ENCODE measurements around the gene TIMP1. TPM values are rescaled to one million over a fixed set of nuclear protein-coding genes. Genes with fewer than 3 reads are reported as not detected.

TIMP1 gene
- total RNA-seq (2016; rRNA removed; fragmentation: Illumina TruSeq; extraction: Trizol) (8.2 and 12.3 TPM in 2 replicates), polyA plus RNA-seq (2011; rRNA removed) (45.8 and 51.0 TPM in 2 replicates), polyA minus RNA-seq (2011; rRNA and poly(A)+ RNA removed; ENCODE audit: low replicate concordance) (137 and 721 TPM in 2 replicates), Bru-seq, nascent RNA (percentile 46 among the genes with signal in this experiment), BruChase-seq, experiment 1, labeled RNA remaining after a 6-hour chase (percentile 55 among the genes with signal in this experiment), BruChase-seq, experiment 2, labeled RNA remaining after a 2-hour chase (percentile 44 among the genes with signal in this experiment)
- 7.5 and 7.6 TPM in 2 replicates for total RNA-seq (2016; cell fraction: cytosol; rRNA removed; fragmentation: Illumina TruSeq; extraction: Trizol; ENCODE audit: low read depth)
- 5.4 and 11.4 TPM in 2 replicates for total RNA-seq (2016; cell fraction: insoluble cytoplasmic fraction; rRNA removed; fragmentation: Illumina TruSeq; extraction: Trizol)
- 6.6 and 6.7 TPM in 2 replicates for total RNA-seq (2016; cell fraction: membrane; rRNA removed; fragmentation: Illumina TruSeq; extraction: Trizol)
- 13.9 and 15.2 TPM in 2 replicates for total RNA-seq (2016; cell fraction: nucleus; rRNA removed; fragmentation: Illumina TruSeq; extraction: Trizol)
- polyA plus RNA-seq (2011; cell fraction: cytosol; rRNA removed) = 45.7 and 69.7 TPM in 2 replicates
- polyA plus RNA-seq (2011; cell fraction: nucleus; rRNA removed) = 15.0 and 23.0 TPM in 2 replicates
- 12.6 and 21.9 TPM in 2 replicates for polyA plus RNA-seq (2012)
- 20.5 and 24.5 TPM in 2 replicates for polyA plus RNA-seq (2016; cell fraction: cytosol; fragmentation: Illumina TruSeq; extraction: Trizol; ENCODE audit: low read depth)
- polyA plus RNA-seq (2016; cell fraction: insoluble cytoplasmic fraction; fragmentation: Illumina TruSeq; extraction: Trizol; ENCODE audit: low read depth) = 16.0 and 16.1 TPM in 2 replicates
- polyA plus RNA-seq (2016; cell fraction: membrane; fragmentation: Illumina TruSeq; extraction: Trizol; ENCODE audit: low read depth) = 15.8 and 15.9 TPM in 2 replicates
- 41.3 and 42.2 TPM in 2 replicates for polyA plus RNA-seq (2016; cell fraction: nucleus; fragmentation: Illumina TruSeq; extraction: Trizol; ENCODE audit: insufficient read depth, low read depth)
- polyA minus RNA-seq (2011; cell fraction: cytosol; rRNA and poly(A)+ RNA removed) = 29.7 and 39.0 TPM in 2 replicates
- 10.4 and 11.7 TPM in 2 replicates for polyA minus RNA-seq (2011; cell fraction: nucleus; rRNA and poly(A)+ RNA removed)
- long read RNA-seq, experiment 1, transcript TIMP1-201 (6 exons, 892 nt) = major isoform, 52 of 64 reads
- long read RNA-seq, experiment 1, partial matches to known transcripts = 7 of 64 reads
- long read RNA-seq, experiment 1, other reads (novel, unspliced or antisense) = 3 of 64 reads
- long read RNA-seq, experiment 2, transcript TIMP1-201 (6 exons, 892 nt) = major isoform, 106 of 137 reads
- long read RNA-seq, experiment 2, partial matches to known transcripts = 25 of 137 reads
- long read RNA-seq, experiment 2, other reads (novel, unspliced or antisense) = 4 of 137 reads

DNA sequence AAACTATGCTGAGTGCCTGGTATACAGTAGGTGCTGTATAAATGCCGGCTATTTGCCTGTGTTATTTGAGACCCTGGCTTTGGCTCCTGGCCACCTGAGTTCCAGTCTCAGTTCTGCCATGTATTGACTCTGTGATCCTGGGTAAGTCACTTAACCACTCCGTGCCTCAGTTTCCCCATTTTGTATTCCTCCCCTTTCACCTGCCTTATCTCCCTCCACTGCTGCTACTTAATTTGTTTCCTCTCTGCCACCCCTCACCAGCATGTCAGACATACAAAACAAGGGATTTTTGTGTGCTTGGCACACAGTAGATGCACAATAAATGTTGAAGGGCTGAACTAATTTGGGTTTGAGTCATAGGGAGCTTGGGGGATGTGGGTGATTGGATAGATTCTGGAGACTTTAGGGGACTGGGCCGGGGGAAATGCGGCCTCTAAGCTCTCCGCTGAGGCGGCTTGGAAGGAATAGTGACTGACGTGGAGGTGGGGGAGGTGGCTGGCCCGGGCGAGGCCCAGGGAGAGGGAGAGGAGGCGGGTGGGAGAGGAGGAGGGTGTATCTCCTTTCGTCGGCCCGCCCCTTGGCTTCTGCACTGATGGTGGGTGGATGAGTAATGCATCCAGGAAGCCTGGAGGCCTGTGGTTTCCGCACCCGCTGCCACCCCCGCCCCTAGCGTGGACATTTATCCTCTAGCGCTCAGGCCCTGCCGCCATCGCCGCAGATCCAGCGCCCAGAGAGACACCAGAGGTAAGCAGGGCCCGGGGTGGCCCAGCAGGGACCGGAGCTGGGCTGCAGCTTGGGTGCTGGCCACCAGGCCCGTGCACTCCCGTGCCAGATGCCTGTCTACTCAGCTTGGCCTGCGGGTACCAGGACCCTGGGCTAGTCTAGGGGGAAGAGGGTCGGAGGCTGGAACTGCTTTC, at the start of gene TIMP1:
Gene TIMP1, plus strand, starts transcription at position 706 of the 917 bp plus-strand sequence. CDS start 980 bp downstream, outside the sequence.
- ATAC-seq (peak; percentile 91), FAIRE-seq (peak; percentile 77), DNase-seq (ENCODE audit: low spot score) (peak; percentile 63)
- peaks cover 23% of the 10 kb centered on the region for H3K4me1 ChIP-seq (ENCODE audit: insufficient read depth, low read length)
- H2AFZ ChIP-seq (ENCODE audit: low read length) = no peak within 1 kb of the TSS
- WGBS (ENCODE audit: low lambda C conversion rate) = 0% methylated on average over 6 of the region's 28 CpGs
- peak within 1 kb of the TSS; percentile 37 to 54 (median 45); a peak in 4 of 6 replicates for H3K4me3 ChIP-seq (replicated peaks in 1 of 3; ENCODE audit: insufficient read depth in 1 of 3, low read depth in 2 of 3, low read length in 3 of 3)
- H3K4me2 ChIP-seq (ENCODE audit: low read depth, low read length) = peak within 1 kb of the TSS; percentile 68
- H3K9me3 ChIP-seq (ENCODE audit: low read length) = no peaks in the 10 kb centered on the region
- no TSS peak for BruUV-seq (replicated peaks)
- H3K79me2 ChIP-seq (ENCODE audit: insufficient read depth, low read length) = no peaks in the 10 kb centered on the region
- in situ Hi-C loops (cut with HindIII; ENCODE audit: extremely low pct_ligation_motif_present, low pct_unique_long_range_greater_than_20kb) (no loop called here), intact Hi-C loops (cut with micrococcal nuclease; ENCODE audit: unreplicated experiment) (no loop called here)
- H3K27me3 ChIP-seq (ENCODE audit: control insufficient read depth in 1 of 2, insufficient read depth in 2 of 2, low read length in 2 of 2) = no peaks in the 10 kb centered on the region; a peak in 2 of 5 replicates
- H4K20me1 ChIP-seq (ENCODE audit: insufficient read depth, low read length) = no peaks in the 10 kb centered on the region
- CTCF ChIA-PET (ENCODE audit: low intra/inter-chr PET ratio, low total read pairs) = no interaction called here
- H3K36me3 ChIP-seq (replicated peaks in 1 of 2; ENCODE audit: control insufficient read depth in 1 of 2, insufficient read depth in 2 of 2, low read length in 2 of 2) = no peaks in the 10 kb centered on the region
- POLR2A ChIA-PET = no interaction called here
- no peak within 1 kb of the TSS for H3K27ac ChIP-seq (ENCODE audit: extremely low read length, insufficient read depth, low read length)
- H3K9ac ChIP-seq (ENCODE audit: insufficient read depth, low read depth, low read length) = peak within 1 kb of the TSS; percentile 56; the same call in 1 of the 2 replicates
- no peak for TF ChIP-seq YEATS2 (CRISPR knock-in tag; IDR thresholded peaks at IDR 0.05; ENCODE audit: borderline replicate concordance)
- no peak for TF ChIP-seq SIN3B (IDR thresholded peaks at IDR 0.05; ENCODE audit: low read length)
- TF ChIP-seq RBFOX2 (IDR thresholded peaks at IDR 0.05; ENCODE audit: low read depth, low read length) = peak; percentile 38; the same call in 1 of the 2 replicates
- peak; percentile 38; the same call in 1 of the 2 replicates for TF ChIP-seq TAF1 (CRISPR knock-in tag; IDR thresholded peaks at IDR 0.05)
- TF ChIP-seq, protein P1, sequence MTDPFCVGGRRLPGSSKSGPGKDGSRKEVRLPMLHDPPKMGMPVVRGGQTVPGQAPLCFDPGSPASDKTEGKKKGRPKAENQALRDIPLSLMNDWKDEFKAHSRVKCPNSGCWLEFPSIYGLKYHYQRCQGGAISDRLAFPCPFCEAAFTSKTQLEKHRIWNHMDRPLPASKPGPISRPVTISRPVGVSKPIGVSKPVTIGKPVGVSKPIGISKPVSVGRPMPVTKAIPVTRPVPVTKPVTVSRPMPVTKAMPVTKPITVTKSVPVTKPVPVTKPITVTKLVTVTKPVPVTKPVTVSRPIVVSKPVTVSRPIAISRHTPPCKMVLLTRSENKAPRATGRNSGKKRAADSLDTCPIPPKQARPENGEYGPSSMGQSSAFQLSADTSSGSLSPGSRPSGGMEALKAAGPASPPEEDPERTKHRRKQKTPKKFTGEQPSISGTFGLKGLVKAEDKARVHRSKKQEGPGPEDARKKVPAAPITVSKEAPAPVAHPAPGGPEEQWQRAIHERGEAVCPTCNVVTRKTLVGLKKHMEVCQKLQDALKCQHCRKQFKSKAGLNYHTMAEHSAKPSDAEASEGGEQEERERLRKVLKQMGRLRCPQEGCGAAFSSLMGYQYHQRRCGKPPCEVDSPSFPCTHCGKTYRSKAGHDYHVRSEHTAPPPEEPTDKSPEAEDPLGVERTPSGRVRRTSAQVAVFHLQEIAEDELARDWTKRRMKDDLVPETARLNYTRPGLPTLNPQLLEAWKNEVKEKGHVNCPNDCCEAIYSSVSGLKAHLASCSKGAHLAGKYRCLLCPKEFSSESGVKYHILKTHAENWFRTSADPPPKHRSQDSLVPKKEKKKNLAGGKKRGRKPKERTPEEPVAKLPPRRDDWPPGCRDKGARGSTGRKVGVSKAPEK (CRISPR knock-in tag; IDR thresholded peaks at IDR 0.05; ENCODE audit: borderline replicate concordance) = no peak
- TF ChIP-seq ATF1 (CRISPR knock-in tag; IDR thresholded peaks at IDR 0.05) = no peak
- no peak for TF ChIP-seq KDM5A (IDR thresholded peaks at IDR 0.05; ENCODE audit: borderline replicate concordance, low read length)
- no peak for TF ChIP-seq RXRA (CRISPR knock-in tag; IDR thresholded peaks at IDR 0.05)
- TF ChIP-seq, protein P2, sequence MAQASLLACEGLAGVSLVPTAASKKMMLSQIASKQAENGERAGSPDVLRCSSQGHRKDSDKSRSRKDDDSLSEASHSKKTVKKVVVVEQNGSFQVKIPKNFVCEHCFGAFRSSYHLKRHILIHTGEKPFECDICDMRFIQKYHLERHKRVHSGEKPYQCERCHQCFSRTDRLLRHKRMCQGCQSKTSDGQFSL (CRISPR knock-in tag; IDR thresholded peaks at IDR 0.05) = no peak
- TF ChIP-seq NONO (IDR thresholded peaks at IDR 0.05) = no peak
- TF ChIP-seq NONO (CRISPR knock-in tag; conservative IDR thresholded peaks at IDR 0.05) = no peak
- TF ChIP-seq ZNF768 (CRISPR knock-in tag; IDR thresholded peaks at IDR 0.05) = peak; percentile 93
- no peak for TF ChIP-seq MEIS2 (CRISPR knock-in tag; IDR thresholded peaks at IDR 0.05)
- no peak for TF ChIP-seq SIX4 (CRISPR knock-in tag; IDR thresholded peaks at IDR 0.05)

All from HepG2 (cell line).